NT2/D1 (cell line): ENCODE measurements around the gene BTBD10.
"Not testable (repeated sequence)": the region's sequence is repeated elsewhere in the genome, so short reads cannot be mapped to it uniquely, and the experiment has no call there.

Experiments
- DNase-seq: peaks from one replicate; pipeline ENCODE4 v3.0.0-alpha.2; 2011; ENCODE audit warnings: low read depth, low spot score
- H3K27me3 ChIP-seq: 2 replicates; pipeline ENCODE4 v1.6.0; 2011; ENCODE audit warnings: mild to moderate bottlenecking; ENCODE audit not compliant: insufficient read length, insufficient read depth
- H3K36me3 ChIP-seq: 2 replicates; pipeline ENCODE4 v1.6.1; 2011; ENCODE audit warnings: mild to moderate bottlenecking, low read length, mixed read lengths; ENCODE audit not compliant: insufficient read depth, insufficient read length
- H3K4me1 ChIP-seq: 2 replicates; pipeline ENCODE4 v1.5.1; 2011; ENCODE audit not compliant: insufficient read depth, insufficient read length
- H3K4me3 ChIP-seq: 2 replicates; pipeline ENCODE4 v1.5.1; 2011; ENCODE audit warnings: low read depth; ENCODE audit not compliant: insufficient read length
- H3K9ac ChIP-seq: 2 replicates; pipeline ENCODE4 v1.6.0; 2011; ENCODE audit warnings: low read depth; ENCODE audit not compliant: insufficient read length
- H3K9me3 ChIP-seq: 2 replicates; pipeline ENCODE4 v1.5.1; 2011; ENCODE audit warnings: mild to moderate bottlenecking, low read length; ENCODE audit not compliant: insufficient read depth
- SUZ12 ChIP-seq: IDR thresholded peaks from 2 replicates; pipeline ENCODE4 v1.6.1; 2011; ENCODE audit not compliant: insufficient read length, insufficient read depth; ENCODE audit errors: extremely low read depth
- YY1 ChIP-seq: IDR thresholded peaks from 2 replicates; pipeline ENCODE4 v1.6.1; 2011; ENCODE audit not compliant: insufficient read length, insufficient read depth
- ZNF274 ChIP-seq: IDR thresholded peaks from 2 replicates; pipeline ENCODE4 v1.6.1; 2011; ENCODE audit warnings: mild to moderate bottlenecking, low read depth, low read length

Gene BTBD10

DNA sequence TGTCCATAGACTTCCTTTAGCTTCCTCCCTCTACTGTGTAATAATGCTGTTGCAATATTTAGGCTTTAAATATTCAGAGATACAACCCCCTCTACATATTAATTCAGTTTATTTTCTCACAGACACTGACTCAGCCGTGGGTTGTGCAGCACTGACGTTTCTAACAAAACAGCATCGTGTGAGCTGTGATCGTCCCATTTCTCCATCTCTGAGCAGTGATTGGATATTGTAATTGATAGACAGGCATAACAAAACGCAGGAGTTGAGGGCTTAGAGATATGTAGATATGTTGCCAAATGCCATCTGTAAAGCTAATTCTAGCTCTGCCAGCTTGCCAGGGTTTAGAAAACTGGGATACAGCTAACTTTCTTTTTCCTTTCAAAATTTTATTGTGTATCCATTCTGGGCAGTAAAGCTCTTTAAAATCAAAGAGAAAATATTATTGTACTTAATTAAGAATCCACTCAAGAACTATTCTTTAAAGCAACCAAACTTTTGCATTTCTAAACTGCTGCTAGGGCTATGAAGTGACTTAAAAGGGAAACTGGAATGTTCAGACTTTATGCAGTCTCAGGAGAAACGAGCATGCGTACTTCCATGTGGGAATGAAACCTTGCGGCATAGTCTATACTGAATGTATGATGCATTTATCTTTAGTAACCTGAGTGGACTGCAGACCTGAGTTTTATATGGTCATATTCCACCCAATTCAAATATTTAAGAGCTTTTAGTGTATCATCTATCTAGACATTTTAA, 22.7 kb downstream of the BTBD10 start:
- DNase-seq, result no peak
- TF ChIP-seq SUZ12 (no peak), YY1 (no peak), ZNF274 (no peak)
- Histone ChIP-seq H3K36me3 (no peaks in the 10 kb centered on the region), H3K4me1 (no peaks in the 10 kb centered on the region), H3K9me3 (no peaks in the 10 kb centered on the region), H3K27me3 (no peaks in the 10 kb centered on the region), H3K4me3 (no peak overlapping the region), H3K9ac (no peak overlapping the region)

DNA sequence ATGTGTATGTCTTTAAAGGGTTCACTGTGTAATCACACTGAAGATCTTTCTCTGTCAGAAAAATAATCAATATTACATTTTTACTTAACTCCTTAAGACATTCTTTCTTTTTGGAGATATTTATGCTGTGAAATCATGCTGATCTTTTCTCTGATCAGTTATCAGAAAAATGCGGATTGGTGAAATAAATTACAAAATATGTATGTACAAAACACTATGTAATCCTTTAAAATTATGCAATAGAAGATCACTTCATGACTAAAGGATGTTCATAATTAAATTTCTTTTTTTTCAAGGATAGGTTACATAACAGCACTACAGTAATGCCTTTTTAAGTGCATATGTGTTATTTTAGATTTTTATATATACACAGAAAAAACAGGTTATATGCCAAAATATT, 24.7 kb downstream of the BTBD10 start:
- Histone ChIP-seq H3K9ac (no peak overlapping the region), H3K27me3 (no peaks in the 10 kb centered on the region), H3K9me3 (no peaks in the 10 kb centered on the region), H3K4me1 (no peaks in the 10 kb centered on the region), H3K4me3 (no peak overlapping the region), H3K36me3 (no peaks in the 10 kb centered on the region)
- TF ChIP-seq YY1 (no peak), ZNF274 (no peak), SUZ12 (no peak)
- DNase-seq, result no peak

DNA sequence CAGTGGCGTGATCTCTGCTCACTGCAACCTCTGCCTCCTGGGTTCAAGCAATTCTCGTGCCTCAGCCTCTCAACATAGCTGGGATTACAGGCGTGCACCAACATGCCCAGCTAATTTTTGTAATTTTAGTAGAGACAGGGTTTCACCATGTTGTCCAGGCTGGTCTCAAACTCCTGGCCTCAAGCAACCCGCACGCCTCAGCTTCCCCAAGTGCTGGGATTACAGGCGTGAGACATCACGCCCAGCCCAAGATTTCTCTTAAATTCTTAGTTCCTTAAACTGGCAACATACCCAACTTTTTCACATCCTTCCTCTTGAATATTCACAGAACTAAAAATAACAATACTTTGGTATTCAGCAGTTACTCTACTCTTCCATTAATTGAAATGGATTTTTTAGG, 26.2 kb downstream of the BTBD10 start:
- DNase-seq, H3K27me3 ChIP-seq, H3K4me1 ChIP-seq, H3K9me3 ChIP-seq, H3K36me3 ChIP-seq, H3K4me3 ChIP-seq, H3K9ac ChIP-seq: not testable (repeated sequence)

DNA sequence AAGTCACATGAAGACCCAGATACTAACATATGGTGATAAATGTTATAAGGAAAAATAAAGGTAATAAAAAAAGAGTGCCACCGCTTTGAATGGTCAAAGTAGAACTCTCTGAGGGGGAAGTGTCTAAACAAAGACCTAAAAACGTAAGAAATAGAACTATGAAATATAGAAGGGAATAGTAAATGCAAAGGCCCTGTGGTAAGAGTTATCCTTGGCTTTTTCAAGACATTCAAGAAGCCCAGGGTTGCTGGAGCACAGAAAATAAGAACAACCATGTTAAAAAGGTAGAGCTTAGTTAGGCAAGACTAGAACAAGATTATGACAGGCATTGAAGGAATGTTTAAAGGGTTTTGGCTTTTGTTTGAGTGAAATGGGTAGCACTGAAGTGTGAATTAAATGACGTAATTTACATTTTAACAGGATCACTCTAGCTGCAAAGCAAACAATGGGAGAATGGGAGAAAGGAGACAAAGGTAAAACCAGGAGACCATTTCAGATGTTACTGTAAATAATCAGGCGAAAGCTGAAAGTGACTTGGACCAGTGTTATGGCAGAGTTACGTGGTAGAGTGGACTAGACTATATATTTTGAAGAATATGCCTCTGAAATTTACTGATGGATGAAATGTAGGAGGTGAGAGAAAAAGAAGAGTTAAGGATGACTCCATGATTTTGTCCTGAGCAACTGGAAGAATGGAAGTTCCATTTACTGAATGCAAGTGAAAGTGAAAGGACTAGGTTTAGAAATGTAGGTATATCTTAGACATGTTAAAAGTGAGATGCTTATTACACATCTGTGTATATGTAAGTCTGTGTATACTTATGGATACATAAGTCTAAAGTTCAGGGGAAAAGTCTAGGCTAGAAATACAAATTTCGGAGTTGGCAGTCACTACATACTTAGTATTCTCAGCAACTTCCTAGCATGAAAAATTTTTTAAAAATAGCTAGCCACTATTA, 28.5 kb downstream of the BTBD10 start:
- no peaks in the 10 kb centered on the region for H3K9me3 ChIP-seq
- H3K36me3 ChIP-seq, result no peaks in the 10 kb centered on the region
- no peaks in the 10 kb centered on the region for H3K27me3 ChIP-seq
- H3K4me1 ChIP-seq, result no peaks in the 10 kb centered on the region
- no peak overlapping the region for H3K4me3 ChIP-seq
- H3K9ac ChIP-seq, result no peak overlapping the region
- TF ChIP-seq ZNF274, result no peak
- no peak for TF ChIP-seq SUZ12
- no peak for TF ChIP-seq YY1
- DNase-seq, result peak; percentile 13

DNA sequence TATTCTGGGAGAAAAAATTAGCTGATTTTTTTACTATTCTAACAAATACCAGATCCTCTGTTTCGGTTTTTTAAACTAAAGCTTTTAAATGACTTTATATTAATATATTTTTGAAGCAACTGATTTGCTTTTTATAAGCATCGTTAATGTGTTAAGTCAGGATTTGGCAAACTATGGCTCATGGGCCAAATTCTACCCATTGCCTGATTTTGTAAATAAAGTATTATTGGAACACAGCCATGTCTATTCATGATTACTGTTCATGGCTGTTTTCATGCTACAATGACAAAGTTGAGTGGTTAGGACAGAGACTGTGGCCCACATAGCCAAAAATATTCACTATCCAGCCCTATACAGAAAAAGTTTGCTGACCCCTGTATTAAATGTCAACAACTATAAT, 29.6 kb downstream of the BTBD10 start:
- Histone ChIP-seq H3K27me3 (no peaks in the 10 kb centered on the region), H3K4me1 (no peaks in the 10 kb centered on the region), H3K9me3 (peaks cover 4% of the 10 kb centered on the region; the same call in 1 of the 2 replicates), H3K4me3 (no peak overlapping the region), H3K9ac (no peak overlapping the region), H3K36me3 (no peaks in the 10 kb centered on the region)
- TF ChIP-seq YY1 (no peak), SUZ12 (no peak), ZNF274 (no peak)
- DNase-seq, result no peak

DNA sequence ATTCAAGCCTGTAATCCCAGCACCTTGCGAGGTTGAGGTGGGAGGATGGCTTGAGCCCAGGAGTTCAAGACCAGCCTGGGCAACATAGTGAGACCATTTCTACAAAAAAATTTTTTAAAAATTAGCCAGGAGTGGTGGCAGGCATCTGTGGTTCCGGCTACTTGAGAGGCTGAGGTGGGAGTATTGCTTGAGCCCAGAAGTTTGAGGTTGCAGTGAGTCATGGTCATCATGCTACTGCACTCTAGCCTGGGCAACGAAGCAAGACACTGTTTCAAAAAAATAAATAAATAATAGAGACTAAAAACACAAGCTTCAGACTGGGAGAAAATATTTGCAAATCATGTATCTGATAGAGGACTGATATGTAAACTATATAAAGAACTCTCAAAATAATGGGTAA, 33.2 kb downstream of the BTBD10 start:
- Histone ChIP-seq H3K4me3 (no peak overlapping the region), H3K36me3 (no peaks in the 10 kb centered on the region), H3K9me3 (peaks cover 22% of the 10 kb centered on the region), H3K9ac (no peak overlapping the region), H3K4me1 (no peaks in the 10 kb centered on the region), H3K27me3 (no peaks in the 10 kb centered on the region)
- no peak for DNase-seq
- no peak for TF ChIP-seq SUZ12
- TF ChIP-seq ZNF274, result no peak
- no peak for TF ChIP-seq YY1

DNA sequence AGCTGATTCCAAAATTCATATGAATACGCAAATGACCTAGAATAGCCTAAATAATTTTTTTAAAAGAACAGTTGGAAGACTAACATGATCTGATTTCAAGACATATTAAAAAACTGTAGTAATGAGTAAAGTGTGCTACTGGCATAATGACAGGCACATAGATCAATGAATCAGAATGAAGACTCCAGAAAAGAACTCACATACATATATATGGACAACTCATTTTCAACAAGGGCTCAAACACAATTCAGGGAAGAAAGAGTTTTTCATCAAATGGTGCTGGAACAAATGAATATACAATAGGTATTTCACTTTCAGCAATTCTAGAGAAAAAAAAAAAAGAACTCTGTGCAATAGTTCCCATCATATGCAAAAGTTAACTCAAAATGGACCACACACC, 33.7 kb downstream of the BTBD10 start:
- DNase-seq, result no peak
- H3K4me3 ChIP-seq, result no peak overlapping the region
- no peaks in the 10 kb centered on the region for H3K36me3 ChIP-seq
- no peak overlapping the region for H3K9ac ChIP-seq
- H3K4me1 ChIP-seq, result no peaks in the 10 kb centered on the region
- TF ChIP-seq YY1, result no peak
- TF ChIP-seq SUZ12, result no peak
- TF ChIP-seq ZNF274, result no peak
- H3K27me3 ChIP-seq, result no peaks in the 10 kb centered on the region
- peaks cover 22% of the 10 kb centered on the region for H3K9me3 ChIP-seq
